Measurements from ENCODE around the gene C11orf54. TPM values are rescaled to one million over a fixed set of nuclear protein-coding genes. Genes with fewer than 3 reads are reported as not detected.
"Not testable (repeated sequence)": the region's sequence is repeated elsewhere in the genome, so short reads cannot be mapped to it uniquely, and the experiment has no call there.

Gene C11orf54
- total and polyA plus RNA-seq, 2 donors (not counting 3 experiments of a cell fraction or from before 2014, with no cell fraction given) = 4.2 to 18.7 TPM

- POLR2A ChIA-PET = no interaction called here
- no TSS peak for BruUV-seq (replicated peaks)
Measured at GRCh38 chr11:93757924-93758865, 16.7 kb downstream of the C11orf54 start.

GRCh38 chr11:93759123-93759522 is 17.7 kb downstream of the C11orf54 start:
- BruUV-seq (replicated peaks); POLR2A ChIA-PET; H3K4me2 ChIP-seq (ENCODE audit: insufficient read depth, low read length); dilution Hi-C loops (cut with MboI; ENCODE audit: extremely low pct_ligation_motif_present, low sequenced_read_pairs); H3K27ac ChIP-seq (ENCODE audit: insufficient read depth, low read depth, low read length); H4K20me1 ChIP-seq (replicated peaks; ENCODE audit: control insufficient read depth, extremely low read depth, insufficient read depth, low read length); H3K9me3 ChIP-seq (replicated peaks; ENCODE audit: control insufficient read depth, insufficient read depth, low read length); H3K27me3 ChIP-seq (ENCODE audit: control insufficient read depth in 2 of 2, insufficient read depth in 2 of 2, low read length in 2 of 2); intact Hi-C loops (cut with micrococcal nuclease); FAIRE-seq; H3K4me3 ChIP-seq (replicated peaks in 1 of 3; ENCODE audit: insufficient read depth in 1 of 3, low read depth in 1 of 3, low read length in 3 of 3); H3K9ac ChIP-seq (replicated peaks; ENCODE audit: extremely low read depth, insufficient read depth, low read length); H3K36me3 ChIP-seq (ENCODE audit: control insufficient read depth in 2 of 2, extremely low read depth in 1 of 2, insufficient read depth in 2 of 2, low read length in 2 of 2); DNase-seq (ENCODE audit: low read depth, low spot score); H3K4me1 ChIP-seq (ENCODE audit: control insufficient read depth, extremely low read depth, insufficient read depth, low read length); H3K79me2 ChIP-seq (ENCODE audit: control insufficient read depth, insufficient read depth, low read length); H2AFZ ChIP-seq (ENCODE audit: low read depth, low read length); H3K9me1 ChIP-seq (replicated peaks; ENCODE audit: control insufficient read depth, extremely low read depth, insufficient read depth, low read length): not testable (repeated sequence)
- CTCF ChIA-PET = interaction anchor here (1.4 kb wide), 1 partner anchor 19 kb away, joined by 3 read pairs; no protein-coding TSS in a partner anchor

More at GRCh38 chr11:93757924-93758865, 16.7 kb downstream of the C11orf54 start:
- DNase-seq (ENCODE audit: low read depth, low spot score) (no peak), FAIRE-seq (no peak)
- Histone ChIP-seq H3K9me3 (replicated peaks; ENCODE audit: control insufficient read depth, insufficient read depth, low read length) (no peaks in the 10 kb centered on the region), H3K9me1 (replicated peaks; ENCODE audit: control insufficient read depth, extremely low read depth, insufficient read depth, low read length) (no peaks in the 10 kb centered on the region), H3K9ac (replicated peaks; ENCODE audit: extremely low read depth, insufficient read depth, low read length) (no peak overlapping the region), H3K4me2 (ENCODE audit: insufficient read depth, low read length) (no peak overlapping the region), H3K4me3 (replicated peaks in 1 of 3; ENCODE audit: insufficient read depth in 1 of 3, low read depth in 1 of 3, low read length in 3 of 3) (no peak overlapping the region), H3K4me1 (ENCODE audit: control insufficient read depth, extremely low read depth, insufficient read depth, low read length) (no peaks in the 10 kb centered on the region), H3K27ac (ENCODE audit: insufficient read depth, low read depth, low read length) (no peak overlapping the region), H4K20me1 (replicated peaks; ENCODE audit: control insufficient read depth, extremely low read depth, insufficient read depth, low read length) (no peaks in the 10 kb centered on the region), H3K79me2 (ENCODE audit: control insufficient read depth, insufficient read depth, low read length) (no peaks in the 10 kb centered on the region), H3K27me3 (ENCODE audit: control insufficient read depth in 2 of 2, insufficient read depth in 2 of 2, low read length in 2 of 2) (no peaks in the 10 kb centered on the region), H3K36me3 (ENCODE audit: control insufficient read depth in 2 of 2, extremely low read depth in 1 of 2, insufficient read depth in 2 of 2, low read length in 2 of 2) (peaks cover 0 to 7% of the 10 kb centered on the region in 2 experiments), H2AFZ (ENCODE audit: low read depth, low read length) (no peak overlapping the region)
- TF ChIP-seq POLR2AphosphoS5 (IDR thresholded peaks at IDR 0.05; ENCODE audit: insufficient read depth, low read depth, low read length) (no peak), FOS (IDR thresholded peaks at IDR 0.05; ENCODE audit: borderline replicate concordance, insufficient read depth, low read length) (no peak), JUN (IDR thresholded peaks at IDR 0.05; ENCODE audit: borderline replicate concordance, insufficient read depth, insufficient read length, low read depth) (no peak), MAX (IDR thresholded peaks at IDR 0.05; ENCODE audit: insufficient read depth, insufficient read length) (no peak), MYC (IDR thresholded peaks at IDR 0.05; ENCODE audit: low read depth, low read length) (no peak), CTCF (IDR thresholded peaks at IDR 0.05; ENCODE audit: extremely low read depth in 1 of 2, insufficient read depth in 1 of 2, low read depth in 1 of 2, low read length in 2 of 2) (no peak), GATA2 (IDR thresholded peaks at IDR 0.05; ENCODE audit: insufficient read depth, insufficient read length, low read depth, low read length) (no peak), EZH2 (IDR thresholded peaks at IDR 0.05; ENCODE audit: borderline replicate concordance, low read depth, low read length, severe bottlenecking) (no peak), POLR2A (IDR thresholded peaks at IDR 0.05; ENCODE audit: low read depth, low read length) (no peak)
- dilution Hi-C loops (cut with MboI; ENCODE audit: extremely low pct_ligation_motif_present, low sequenced_read_pairs) (no loop called here), intact Hi-C loops (cut with micrococcal nuclease) (no loop called here)
- CTCF ChIA-PET = no interaction called here
